Pancreas (tissue), 10 donors: ENCODE results near the gene LMBRD2. TPM values are rescaled to one million over a fixed set of nuclear protein-coding genes. Genes with fewer than 3 reads are reported as not detected.

Experiments used
- ATAC-seq, 4 donors: fragments of 200-7000 bp; cut with Tn5 transposase; one replicate each; pipeline versions ENCODE4 v1.8.0 to v1.9.1; 2020; ENCODE audit warnings: mild to moderate bottlenecking in 4 of 4, moderate library complexity in 4 of 4
- DNase-seq, 6 donors: peaks; one replicate each; pipeline ENCODE4 v3.0.0-alpha.2; 2020
- FAIRE-seq: peaks from 2 replicates; lab custom pipeline; 2012; peaks lifted over from hg19 to GRCh38; lab: Jason Lieb, UNC
- H3K27ac ChIP-seq, 4 donors: fragments of 200-600 bp; sonication (generic); 1 replicate in 3 of 4; 2 replicates in 1 of 4; pipeline versions ENCODE4 v1.5.0 to v1.8.0; 2020
- H3K27me3 ChIP-seq, 4 donors: fragments of 200-600 bp; one replicate each; pipeline ENCODE4 v1.8.0; 2021
- H3K36me3 ChIP-seq, 3 donors: fragments of 200-600 bp; sonication (generic) in 1 of 3; one replicate each; pipeline versions ENCODE4 v1.5.0 to v1.8.0; 2020 to 2021
- H3K4me1 ChIP-seq, 3 donors: fragments of 200-600 bp; one replicate each; pipeline ENCODE4 v1.8.0; 2021
- H3K4me3 ChIP-seq, 4 donors: fragments of 200-600 bp; sonication (generic) in 2 of 4; one replicate each; pipeline versions ENCODE4 v1.5.0 to v1.8.0; 2020 to 2021
- H3K9me3 ChIP-seq, 4 donors: fragments of 200-600 bp; one replicate each; pipeline ENCODE4 v1.8.0; 2021
- WGBS, 2 donors: extraction: QIAGEN DNeasy Blood & Tissue Kit; methylation state at CpG; one replicate each; pipeline ENCODE4 v1.1.7; 2013; 5-methylcytosine and 5-hydroxymethylcytosine counted together
- intact Hi-C, 3 donors: fragments of 100-400 bp; cut with DNase I; formaldehyde crosslinking; loops; one replicate each; pipeline versions ENCODE4 v1.11.1 to v1.14.2; 2022
- polyA plus RNA-seq, 2 donors: library from polyadenylated mRNA; stranded (reverse); fragments of 200-250 nt; gene quantifications; one replicate each; pipeline ENCODE4 v1.2.3, GENCODE V29; 2013
- total RNA-seq, 6 donors: library from RNA; stranded (reverse); fragmentation: NEBNext Ultra II Directional in 4 of 6; extraction: Animal tissue kit (Norgen Biotek cat#: 25700) in 4 of 6; gene quantifications; one replicate each; pipeline versions ENCODE4 v1.2.1 to v1.2.4, GENCODE V29; 2021 to 2023
- TF ChIP-seq, protein P1 (sequence below), 4 donors: fragments of 200-600 bp; sonication (generic) in 3 of 4; IDR thresholded peaks; one replicate each; pipeline versions ENCODE4 v1.5.0 to v1.8.0; 2021; ENCODE audit warnings: antibody characterized with exemption in 4 of 4
- donor health status: healthy with polysubstance abuse.
- donor health status: DM: no; HTN: no; CAD: no; lungs with moderate emphysema.
- donor health status: DM: no; HTN: no; CAD: no.
- donor health status: control.
- donor health status: control.
- donor health status: Bipolar disorder and iron deficiency.
- donor health status: DM: yes; HTN: yes; CAD: no.
- donor health status: DM: no; HTN: no; CAD: no.
- donor health status: DM: no; HTN: no; CAD: no.
- donor health status: DM: yes; HTN: yes; CAD: no.

LMBRD2 gene
- total and polyA plus RNA-seq, 8 donors: 1.0 to 8.3 (median 6.1) TPM

DNA sequence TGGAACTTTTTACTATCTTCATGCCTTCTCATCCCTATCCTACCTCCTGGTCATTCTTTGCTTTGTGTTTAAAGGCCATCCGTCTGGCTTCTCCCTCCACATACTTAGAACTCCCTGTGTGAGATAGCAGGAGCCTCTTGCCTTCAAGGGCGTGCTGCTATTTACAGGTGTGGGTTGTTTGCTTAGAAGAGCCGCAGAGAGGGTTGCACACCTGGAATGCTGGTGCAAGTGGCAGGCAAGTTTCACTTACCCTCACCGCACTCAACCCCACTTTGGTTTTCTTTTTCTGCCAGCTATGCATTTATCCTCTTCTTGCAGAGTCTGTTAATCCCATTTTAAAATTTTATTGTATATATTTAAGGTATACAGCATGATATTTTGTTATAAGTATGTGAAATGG lies 12.8 kb upstream of the LMBRD2 start:
- DNase-seq: no peak
- Histone ChIP-seq H3K4me1 (no peaks in the 10 kb centered on the region), H3K27ac (no peak overlapping the region), H3K36me3 (no peaks in the 10 kb centered on the region), H3K9me3 (no peaks in the 10 kb centered on the region), H3K27me3 (no peaks in the 10 kb centered on the region), H3K4me3 (no peak overlapping the region)
- intact Hi-C loops: no loop called here
- WGBS, 2 donors: 88 to 90% methylated on average over 4 of the region's 4 CpGs
- no peak for ATAC-seq
- TF ChIP-seq, protein P1, sequence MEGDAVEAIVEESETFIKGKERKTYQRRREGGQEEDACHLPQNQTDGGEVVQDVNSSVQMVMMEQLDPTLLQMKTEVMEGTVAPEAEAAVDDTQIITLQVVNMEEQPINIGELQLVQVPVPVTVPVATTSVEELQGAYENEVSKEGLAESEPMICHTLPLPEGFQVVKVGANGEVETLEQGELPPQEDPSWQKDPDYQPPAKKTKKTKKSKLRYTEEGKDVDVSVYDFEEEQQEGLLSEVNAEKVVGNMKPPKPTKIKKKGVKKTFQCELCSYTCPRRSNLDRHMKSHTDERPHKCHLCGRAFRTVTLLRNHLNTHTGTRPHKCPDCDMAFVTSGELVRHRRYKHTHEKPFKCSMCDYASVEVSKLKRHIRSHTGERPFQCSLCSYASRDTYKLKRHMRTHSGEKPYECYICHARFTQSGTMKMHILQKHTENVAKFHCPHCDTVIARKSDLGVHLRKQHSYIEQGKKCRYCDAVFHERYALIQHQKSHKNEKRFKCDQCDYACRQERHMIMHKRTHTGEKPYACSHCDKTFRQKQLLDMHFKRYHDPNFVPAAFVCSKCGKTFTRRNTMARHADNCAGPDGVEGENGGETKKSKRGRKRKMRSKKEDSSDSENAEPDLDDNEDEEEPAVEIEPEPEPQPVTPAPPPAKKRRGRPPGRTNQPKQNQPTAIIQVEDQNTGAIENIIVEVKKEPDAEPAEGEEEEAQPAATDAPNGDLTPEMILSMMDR (IDR thresholded peaks at IDR 0.05): no peak
- no peak for FAIRE-seq

DNA sequence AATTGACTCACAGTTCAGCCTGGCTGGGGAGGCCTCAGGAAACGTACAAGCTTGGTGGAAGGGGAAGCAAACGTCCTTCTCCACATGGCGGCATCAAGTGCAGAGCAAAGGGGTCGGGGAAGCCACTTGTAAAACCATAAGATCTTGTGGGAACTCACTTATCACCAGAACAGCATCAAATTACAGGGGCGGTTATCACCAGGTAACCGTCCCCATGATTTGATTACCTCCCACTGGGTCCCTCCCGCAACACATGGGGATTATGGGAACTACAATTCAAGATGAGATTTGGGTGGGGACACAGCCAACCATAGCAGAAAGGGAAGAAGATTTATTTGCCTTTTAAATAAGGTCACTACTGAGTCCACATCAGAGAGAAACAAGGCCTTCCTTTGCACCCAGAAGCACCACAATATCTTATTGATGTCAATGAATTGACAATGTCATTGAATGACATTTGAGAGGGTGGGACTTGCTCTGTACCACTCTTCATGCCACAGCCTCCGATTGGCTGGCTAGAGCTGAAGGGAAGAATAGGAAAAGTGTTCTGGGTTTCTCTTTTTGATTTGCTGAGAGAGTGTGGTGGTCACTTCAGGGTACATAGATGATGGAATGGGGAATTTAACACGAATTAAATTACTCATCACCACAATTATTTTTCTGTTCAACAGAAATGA lies 11.3 kb upstream of the LMBRD2 start:
- DNase-seq (no peak), FAIRE-seq (no peak), ATAC-seq (no peak)
- H3K9me3 ChIP-seq: no peaks in the 10 kb centered on the region
- TF ChIP-seq, protein P1 (IDR thresholded peaks at IDR 0.05): no peak
- H3K27ac ChIP-seq: no peak overlapping the region
- no peaks in the 10 kb centered on the region for H3K27me3 ChIP-seq
- H3K4me3 ChIP-seq: no peak overlapping the region
- H3K36me3 ChIP-seq: no peaks in the 10 kb centered on the region
- 85 to 89% methylated on average over 9 of the region's 9 CpGs for WGBS, 2 donors
- H3K4me1 ChIP-seq: no peaks in the 10 kb centered on the region
- intact Hi-C loops: no loop called here

DNA sequence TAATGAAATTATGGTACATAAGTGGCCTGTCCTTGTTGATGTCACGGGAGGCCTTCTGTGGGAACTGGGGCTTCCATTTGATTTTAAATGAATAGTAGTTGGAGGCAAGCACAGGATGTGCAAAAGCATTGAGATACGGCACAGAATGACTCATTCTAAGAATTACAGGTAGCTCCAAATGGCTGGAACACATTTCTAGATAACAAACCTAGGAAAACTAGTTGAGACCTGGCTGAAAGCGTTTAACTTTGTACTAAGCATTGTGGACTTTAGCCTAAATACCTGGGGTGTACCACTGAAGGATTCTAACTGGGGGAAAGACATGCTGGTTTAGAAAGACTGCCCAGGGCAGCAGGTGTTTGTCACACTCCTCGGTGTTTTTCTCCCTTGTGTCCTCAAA lies 9.7 kb upstream of the LMBRD2 start:
- 87 to 91% methylated on average over 4 of the region's 4 CpGs for WGBS, 2 donors
- no peak overlapping the region for H3K4me3 ChIP-seq
- intact Hi-C loops: no loop called here
- TF ChIP-seq, protein P1 (IDR thresholded peaks at IDR 0.05): no peak
- H3K4me1 ChIP-seq: no peaks in the 10 kb centered on the region
- no peaks in the 10 kb centered on the region for H3K9me3 ChIP-seq
- DNase-seq: no peak
- H3K36me3 ChIP-seq: no peaks in the 10 kb centered on the region
- ATAC-seq: peak in 1 of 4 donors; percentile 30
- FAIRE-seq: no peak
- no peaks in the 10 kb centered on the region for H3K27me3 ChIP-seq
- H3K27ac ChIP-seq: no peak overlapping the region

DNA sequence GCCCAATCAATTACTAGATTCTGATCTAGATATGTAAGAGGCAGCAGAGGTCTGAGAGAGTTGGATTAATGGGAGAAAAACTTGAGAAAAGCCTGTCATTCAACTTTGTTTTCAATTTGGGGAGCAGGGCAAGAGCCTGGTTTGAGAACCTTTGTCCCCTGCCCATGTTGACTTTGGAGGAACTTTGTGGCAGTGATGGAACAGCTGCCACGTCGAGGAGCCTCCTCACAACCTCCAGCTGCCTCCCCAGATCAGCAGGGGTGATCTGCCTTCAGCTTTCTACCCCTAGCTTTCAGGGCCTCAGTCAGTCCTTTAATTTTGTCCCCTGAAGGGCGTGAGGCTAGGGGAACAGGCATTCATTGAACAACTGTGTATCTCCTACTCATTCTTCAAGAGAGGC lies 8.9 kb upstream of the LMBRD2 start:
- 76 to 84% methylated on average over 3 of the region's 3 CpGs for whole genome bisulfite sequencing, 2 donors
- H3K4me3 ChIP-seq: no peak overlapping the region
- intact Hi-C loops: no loop called here
- TF ChIP-seq, protein P1 (IDR thresholded peaks at IDR 0.05): no peak
- H3K27me3 ChIP-seq: no peaks in the 10 kb centered on the region
- H3K27ac ChIP-seq: no peak overlapping the region
- FAIRE-seq (no peak), DNase-seq (no peak), ATAC-seq (no peak)
- no peaks in the 10 kb centered on the region for H3K36me3 ChIP-seq
- H3K4me1 ChIP-seq: no peaks in the 10 kb centered on the region
- H3K9me3 ChIP-seq: no peaks in the 10 kb centered on the region

DNA sequence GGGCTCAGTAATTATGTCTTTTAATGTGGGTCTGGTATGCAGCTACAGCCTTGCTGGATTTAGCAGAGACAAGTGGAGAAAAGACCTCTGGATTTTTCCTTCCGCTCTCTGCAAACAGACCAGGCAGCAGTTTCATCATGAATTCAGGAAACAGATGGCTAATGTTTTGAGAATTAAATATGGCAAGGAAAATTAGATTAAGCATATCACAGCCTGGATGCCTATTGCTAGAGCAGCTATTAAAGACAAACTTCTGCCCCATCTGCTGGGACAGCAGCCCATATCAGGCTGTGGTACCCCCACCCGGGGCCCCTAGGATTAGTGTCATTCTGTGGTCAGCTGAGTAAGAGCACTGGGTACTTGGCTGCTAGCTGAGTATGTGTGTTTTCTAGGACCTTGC lies 6.5 kb upstream of the LMBRD2 start:
- FAIRE-seq (no peak), ATAC-seq (peak in 2 of 4 donors; percentile 15 to 39), DNase-seq (no peak)
- no peaks in the 10 kb centered on the region for H3K36me3 ChIP-seq
- WGBS, 2 donors: 73 to 88% methylated on average over 2 of the region's 2 CpGs
- no peaks in the 10 kb centered on the region for H3K27me3 ChIP-seq
- intact Hi-C loops: no loop called here
- TF ChIP-seq, protein P1 (IDR thresholded peaks at IDR 0.05): no peak
- no peaks in the 10 kb centered on the region for H3K9me3 ChIP-seq
- peaks cover 0 to 1% (median 0%) of the 10 kb centered on the region in 3 donors for H3K4me1 ChIP-seq
- H3K4me3 ChIP-seq: no peak overlapping the region
- no peak overlapping the region for H3K27ac ChIP-seq
